A673 (cell line): ENCODE results near the gene CFAP300. TPM values are rescaled to one million over a fixed set of nuclear protein-coding genes. Genes with fewer than 3 reads are reported as not detected.
A peak's percentile ranks its signal among the peaks of the same experiment; 100 is the strongest.

Experiments used
- BruUV-seq: library from RNA; stranded (reverse); fragments of 400-500 nt; replicated peaks from 2 replicates; lab custom pipeline; 2021; lab: Mats Ljungman, UMichigan
- CTCF ChIA-PET: fragments of 300-600 bp; sonication (Branson Sonifier 250); formaldehyde crosslinking; loops from one replicate; lab custom pipeline; 2022; ENCODE audit warnings: antibody characterized with exemption; lab: Charles Lee
- POLR2A ChIA-PET: fragments of 300-600 bp; sonication (Branson Sonifier 250); formaldehyde crosslinking; loops from one replicate; lab custom pipeline; 2022; ENCODE audit warnings: antibody characterized with exemption; ENCODE audit not compliant: low non-redundant PET; lab: Charles Lee
- DNase-seq: peaks from one replicate; pipeline ENCODE4 v3.0.0-alpha.2; 2015; ENCODE audit warnings: low spot score
- H3K27ac ChIP-seq: fragments of 200-600 bp; sonication (generic); 2 replicates; pipeline ENCODE4 v1.5.1; 2016; ENCODE audit warnings: mixed run types, low read depth, mild to moderate bottlenecking, mixed read lengths, antibody characterized with exemption, low read length; ENCODE audit not compliant: poor library complexity, severe bottlenecking
- H3K27me3 ChIP-seq: fragments of 200-600 bp; sonication (generic); replicated peaks from 2 replicates; pipeline ENCODE4 v1.6.1; 2017; ENCODE audit warnings: mixed run types, low read depth, mild to moderate bottlenecking, mixed read lengths, antibody characterized with exemption, low read length; ENCODE audit not compliant: insufficient read depth, poor library complexity
- H3K36me3 ChIP-seq: fragments of 200-600 bp; sonication (generic); 2 replicates; pipeline ENCODE4 v1.6.1; 2016; ENCODE audit warnings: mixed run types, mild to moderate bottlenecking, mixed read lengths, antibody characterized with exemption, low read length; ENCODE audit not compliant: insufficient read depth, poor library complexity, severe bottlenecking
- H3K4me1 ChIP-seq: fragments of 200-600 bp; sonication (generic); 2 replicates; pipeline ENCODE4 v1.6.1; 2017; ENCODE audit warnings: mixed run types, mild to moderate bottlenecking, mixed read lengths, antibody characterized with exemption, low read length; ENCODE audit not compliant: insufficient read depth, poor library complexity, severe bottlenecking
- H3K4me3 ChIP-seq: fragments of 200-600 bp; sonication (generic); 2 replicates; pipeline ENCODE4 v1.5.1; 2016; ENCODE audit warnings: low read depth, mixed run types, mild to moderate bottlenecking, mixed read lengths, low read length; ENCODE audit not compliant: poor library complexity, severe bottlenecking
- H3K9me3 ChIP-seq: fragments of 200-600 bp; sonication (generic); 2 replicates; pipeline ENCODE4 v1.6.1; 2016; ENCODE audit warnings: mixed run types, low read depth, mild to moderate bottlenecking, mixed read lengths, antibody characterized with exemption, low read length; ENCODE audit not compliant: poor library complexity, severe bottlenecking
- CTCF ChIP-seq: fragments of 300-800, 200-600 bp; sonication (generic); conservative IDR thresholded peaks from 2 replicates; pipeline ENCODE4 v1.5.1; 2017; ENCODE audit warnings: low read depth, mild to moderate bottlenecking, antibody characterized with exemption, low read length, moderate library complexity, mixed read lengths
- EZH2 ChIP-seq: fragments of 200-600 bp; sonication (generic); IDR thresholded peaks from 2 replicates; pipeline ENCODE4 v1.6.1; 2017; ENCODE audit warnings: borderline replicate concordance, low read depth, mild to moderate bottlenecking, mixed read lengths, antibody characterized with exemption, low read length; ENCODE audit not compliant: poor library complexity, severe bottlenecking
- intact Hi-C: fragments of 100-400 bp; cut with micrococcal nuclease; formaldehyde crosslinking; loops from one replicate; pipeline ENCODE4 v1.10.0; 2022; ENCODE audit not compliant: unreplicated experiment
- total RNA-seq: library from RNA; stranded (reverse); gene quantifications from 2 replicates; pipeline ENCODE4 v1.2.3, GENCODE V29; 2021

CFAP300 gene
- total RNA-seq, 1 experiment from 2014 or later: 10.9 TPM

GRCh38 chr11:102005306-102005705, 41.9 kb upstream of the CFAP300 start:
- ChIA-PET POLR2A (no interaction called here), CTCF (interaction anchor here (1.7 kb wide), 1 partner anchor 153 kb away, joined by 3 read pairs; no protein-coding TSS in a partner anchor)
- no peaks in the 10 kb centered on the region for H3K4me1 ChIP-seq
- H3K27ac ChIP-seq: no peak overlapping the region
- no peaks in the 10 kb centered on the region for H3K9me3 ChIP-seq
- no peak for TF ChIP-seq EZH2
- H3K4me3 ChIP-seq: no peak overlapping the region
- BruUV-seq: no TSS peak
- no peaks in the 10 kb centered on the region for H3K27me3 ChIP-seq
- H3K36me3 ChIP-seq: no peaks in the 10 kb centered on the region
- DNase-seq: no peak
- intact Hi-C loops: loop anchor here (5.0 kb wide), 1 partner anchor 548 kb away; no protein-coding TSS in a partner anchor

- DNase-seq: no peak
- no peak for TF ChIP-seq EZH2
- no peak for TF ChIP-seq CTCF
- intact Hi-C loops: loop anchor here (2.0 to 5.0 kb wide), 2 partner anchors 146 to 550 kb away; no protein-coding TSS in a partner anchor
- no peak overlapping the region for H3K27ac ChIP-seq
- H3K27me3 ChIP-seq: no peaks in the 10 kb centered on the region
- POLR2A ChIA-PET: interaction anchor here (0.6 kb wide), 1 partner anchor 60 kb away, joined by 3 read pairs; no protein-coding TSS in a partner anchor
- peaks cover 8% of the 10 kb centered on the region for H3K4me1 ChIP-seq
- H3K9me3 ChIP-seq: no peaks in the 10 kb centered on the region
- no peaks in the 10 kb centered on the region for H3K36me3 ChIP-seq
- CTCF ChIA-PET: interaction anchor here (0.6 to 1.9 kb wide), 7 partner anchors 75 to 253 kb away, joined by 3 to 54 read pairs (median 4); partner anchors contain the start of gene CEP126
- BruUV-seq: no TSS peak
- no peak overlapping the region for H3K4me3 ChIP-seq
Measured at GRCh38 chr11:102006835-102007566, 40.2 kb upstream of the CFAP300 start.

GRCh38 chr11:102007567-102008437, 39.4 kb upstream of the CFAP300 start:
- H3K27ac ChIP-seq: no peak overlapping the region
- ChIA-PET POLR2A (interaction anchor here (0.6 kb wide), 1 partner anchor 61 kb away, joined by 3 read pairs; no protein-coding TSS in a partner anchor), CTCF (interaction anchor here (0.6 to 1.9 kb wide), 9 partner anchors 34 to 577 kb away, joined by 3 to 54 read pairs (median 4); partner anchors contain the start of gene CEP126)
- intact Hi-C loops: loop anchor here (2.0 to 5.0 kb wide), 2 partner anchors 147 to 551 kb away; no protein-coding TSS in a partner anchor
- peak; percentile 76 for DNase-seq
- no peak overlapping the region for H3K4me3 ChIP-seq
- BruUV-seq: no TSS peak
- peaks cover 8% of the 10 kb centered on the region for H3K4me1 ChIP-seq
- no peaks in the 10 kb centered on the region for H3K9me3 ChIP-seq
- no peaks in the 10 kb centered on the region for H3K36me3 ChIP-seq
- peak; percentile 66 for TF ChIP-seq CTCF
- no peak for TF ChIP-seq EZH2
- no peaks in the 10 kb centered on the region for H3K27me3 ChIP-seq
